Liver (tissue), 3 donors: ENCODE data around the gene P2RY13.

Source experiments
- ATF3 ChIP-seq: IDR thresholded peaks from 2 replicates; pipeline ENCODE4 v1.6.1; 2016; ENCODE audit warnings: antibody characterized with exemption
- CTCF ChIP-seq: fragments of 150-350 bp; IDR thresholded peaks from 2 replicates; pipeline ENCODE4 v1.5.1; 2017; ENCODE audit warnings: improper control_type of control experiment, low read depth, low read length; ENCODE audit not compliant: missing input control
- FOXA1 ChIP-seq: IDR thresholded peaks from 2 replicates; pipeline ENCODE4 v1.6.1; 2016; ENCODE audit warnings: antibody characterized with exemption
- GABPA ChIP-seq, 2 donors: IDR thresholded peaks in 1 of 2; conservative IDR thresholded peaks in 1 of 2; 2 replicates each; pipeline ENCODE4 v1.6.1; 2016; ENCODE audit warnings: antibody characterized with exemption in 2 of 2, mild to moderate bottlenecking in 1 of 2, moderate library complexity in 1 of 2
- HNF4A ChIP-seq, 2 donors: conservative IDR thresholded peaks; 2 replicates each; pipeline ENCODE4 v1.6.1; 2016; ENCODE audit warnings: antibody characterized with exemption in 2 of 2, mild to moderate bottlenecking in 2 of 2
- JUND ChIP-seq, 2 donors: IDR thresholded peaks; 2 replicates each; pipeline ENCODE4 v1.6.1; 2016; ENCODE audit warnings: antibody characterized with exemption in 2 of 2
- MAX ChIP-seq: IDR thresholded peaks from 2 replicates; pipeline ENCODE4 v1.6.1; 2016; ENCODE audit warnings: antibody characterized with exemption
- RAD21 ChIP-seq, 2 donors: IDR thresholded peaks; 2 replicates each; pipeline ENCODE4 v1.6.1; 2016; ENCODE audit warnings: antibody characterized with exemption in 2 of 2, mild to moderate bottlenecking in 2 of 2
- REST ChIP-seq: IDR thresholded peaks from 2 replicates; pipeline ENCODE4 v1.6.1; 2016; ENCODE audit warnings: antibody characterized with exemption, mild to moderate bottlenecking
- RXRA ChIP-seq, 2 donors: IDR thresholded peaks; 2 replicates each; pipeline ENCODE4 v1.6.1; 2017 to 2018; ENCODE audit warnings: antibody characterized with exemption in 2 of 2, mild to moderate bottlenecking in 1 of 2
- SP1 ChIP-seq: IDR thresholded peaks from 2 replicates; pipeline ENCODE4 v1.6.1; 2018; ENCODE audit warnings: antibody characterized with exemption, mild to moderate bottlenecking
- TAF1 ChIP-seq: conservative IDR thresholded peaks from 2 replicates; pipeline ENCODE4 v1.6.1; 2016; ENCODE audit warnings: antibody characterized with exemption, mild to moderate bottlenecking
- donor health status: healthy.
- donor health status: healthy.

GRCh38 chr3:151305775-151306151, 23.6 kb downstream of the P2RY13 start:
- TF ChIP-seq MAX: no peak
- no peak for TF ChIP-seq REST
- no peak for TF ChIP-seq CTCF
- no peak for TF ChIP-seq TAF1
- TF ChIP-seq HNF4A (conservative IDR thresholded peaks at IDR 0.05): no peak
- TF ChIP-seq JUND (IDR thresholded peaks at IDR 0.05): no peak
- TF ChIP-seq RAD21 (IDR thresholded peaks at IDR 0.05): no peak
- TF ChIP-seq SP1: no peak
- TF ChIP-seq GABPA (IDR thresholded peaks at IDR 0.05 in 1 of 2, conservative IDR thresholded peaks at IDR 0.05 in 1 of 2): no peak
- no peak for TF ChIP-seq RXRA (IDR thresholded peaks at IDR 0.05)
- no peak for TF ChIP-seq ATF3
- TF ChIP-seq FOXA1: no peak
